CD4-positive, alpha-beta T cell (primary cell): ENCODE results near the gene RPL7A. TPM values are rescaled to one million over a fixed set of nuclear protein-coding genes. Genes with fewer than 3 reads are reported as not detected.

ENCODE experiments used
- ATAC-seq: fragments of 200-7000 bp; cut with Tn5 transposase; one replicate; pipeline ENCODE4 v1.10.0; 2022; ENCODE audit warnings: mild to moderate bottlenecking; ENCODE audit not compliant: poor library complexity
- CTCF ChIA-PET: fragments of 350-600 bp; sonication (Branson Sonifier 250); formaldehyde crosslinking; loops from one replicate; lab custom pipeline; 2021; ENCODE audit warnings: antibody characterized with exemption, inconsistent platforms; lab: Charles Lee
- POLR2A ChIA-PET: fragments of 350-600 bp; sonication (Branson Sonifier 250); formaldehyde crosslinking; loops from one replicate; lab custom pipeline; 2021; ENCODE audit warnings: antibody characterized with exemption, inconsistent platforms; lab: Charles Lee
- DNase-seq, 14 experiments: peaks; one replicate each; pipeline ENCODE4 v3.0.0-alpha.2; 2013 to 2020; ENCODE audit warnings: mixed read lengths in 2 of 14
- H3K27ac ChIP-seq, 2 donors: one replicate each; pipeline versions ENCODE4 v1.5.1 to v1.7.0; 2013; ENCODE audit warnings: low read length in 2 of 2, low read depth in 1 of 2, mild to moderate bottlenecking in 1 of 2
- H3K27me3 ChIP-seq, 2 experiments: 1 replicate in 1 of 2; 2 replicates in 1 of 2; pipeline versions ENCODE4 v1.6.1 to v1.7.0; 2013; ENCODE audit warnings: low read length in 2 of 2, control low read depth in 1 of 2, mild to moderate bottlenecking in 1 of 2, moderate library complexity in 1 of 2; ENCODE audit not compliant: insufficient read depth in 2 of 2, control insufficient read depth in 1 of 2
- H3K36me3 ChIP-seq: one replicate; pipeline ENCODE4 v1.6.1; 2013; ENCODE audit warnings: low read length, control low read depth; ENCODE audit not compliant: insufficient read depth
- H3K4me1 ChIP-seq: one replicate; pipeline ENCODE4 v1.6.1; 2013; ENCODE audit warnings: low read length, control low read depth; ENCODE audit not compliant: insufficient read depth
- H3K4me3 ChIP-seq: one replicate; pipeline ENCODE4 v1.5.1; 2013; ENCODE audit warnings: mild to moderate bottlenecking, low read length, moderate library complexity
- H3K9me3 ChIP-seq, 2 experiments: 1 replicate in 1 of 2; 2 replicates in 1 of 2; pipeline versions ENCODE4 v1.6.1 to v1.7.0; 2013; ENCODE audit warnings: low read length in 2 of 2, mild to moderate bottlenecking in 2 of 2, control low read depth in 1 of 2, moderate library complexity in 1 of 2; ENCODE audit not compliant: control insufficient read depth in 1 of 2, insufficient read depth in 1 of 2
- H3K27ac Mint-ChIP-seq: one replicate; pipeline ENCODE4 v1.8.0; 2020; ENCODE audit warnings: mixed read lengths
- H3K27me3 Mint-ChIP-seq: one replicate; pipeline ENCODE4 v1.8.0; 2021; ENCODE audit warnings: mixed read lengths
- H3K36me3 Mint-ChIP-seq: one replicate; pipeline ENCODE4 v1.8.0; 2021; ENCODE audit warnings: low read depth, mixed read lengths
- H3K4me1 Mint-ChIP-seq: one replicate; pipeline ENCODE4 v1.8.0; 2021; ENCODE audit warnings: low read depth, mixed read lengths
- H3K4me3 Mint-ChIP-seq: one replicate; pipeline ENCODE4 v1.8.0; 2020; ENCODE audit warnings: mild to moderate bottlenecking, mixed read lengths
- H3K9me3 Mint-ChIP-seq: one replicate; pipeline ENCODE4 v1.8.0; 2020; ENCODE audit warnings: mixed read lengths
- CTCF ChIP-seq: fragments of 200-600 bp; IDR thresholded peaks from one replicate; pipeline ENCODE4 v1.8.0; 2022; ENCODE audit warnings: antibody characterized with exemption, mild to moderate bottlenecking
- intact Hi-C, 2 experiments: fragments of 100-400 bp; cut with DNase I in 1 of 2; cut with micrococcal nuclease in 1 of 2; formaldehyde crosslinking; loops; one replicate each; pipeline versions ENCODE4 v1.15.1 to v1.9.0; 2023 to 2025; cut with DNase I, micrococcal nuclease
- total RNA-seq, 174 experiments: library from RNA in 2 of 174; stranded (reverse) in 2 of 174; gene quantifications; one replicate each; pipeline ENCODE4 v1.2.3 and lab custom pipeline; 2021 to 2026

RPL7A gene
- total RNA-seq, 2 experiments from 2014 or later: 2,613 to 2,686 TPM

GRCh38 chr9:133370685-133371084, 22.7 kb downstream of the RPL7A start:
- Mint-ChIP-seq H3K9me3 (no peaks in the 10 kb centered on the region), H3K4me3 (peak overlapping the region; percentile 72), H3K27me3 (no peaks in the 10 kb centered on the region), H3K36me3 (peaks cover 59% of the 10 kb centered on the region), H3K4me1 (peaks cover 70% of the 10 kb centered on the region), H3K27ac (peak overlapping the region; percentile 94)
- Histone ChIP-seq H3K4me1 (peaks cover 89% of the 10 kb centered on the region), H3K36me3 (peaks cover 49% of the 10 kb centered on the region), H3K27ac (peak overlapping the region; percentile 79 to 88), H3K9me3 (no peaks in the 10 kb centered on the region), H3K4me3 (peak overlapping the region; percentile 40), H3K27me3 (no peaks in the 10 kb centered on the region)
- TF ChIP-seq CTCF: no peak
- ChIA-PET CTCF (interaction anchor here (1.0 to 1.8 kb wide), 8 partner anchors 11 to 340 kb away, joined by 3 to 19 read pairs (median 7); partner anchors contain the start of genes GTF3C5, MED22, RPL7A and SURF1), POLR2A (interaction anchor here (0.6 to 8.7 kb wide), 12 partner anchors 8 to 237 kb away, joined by 3 to 109 read pairs (median 4); partner anchors contain the start of genes MED22, RPL7A, SLC2A6 and SURF1)
- ATAC-seq (peak; percentile 48), DNase-seq (peak in 10 of 14 experiments; percentile 24 to 88 (median 50))
- intact Hi-C loops: loop anchor here (1.0 to 2.0 kb wide), 4 partner anchors 14 to 184 kb away; partner anchors contain the start of genes SURF1 (in 2 of the 2), SURF2 (in 2 of the 2), MED22 (in 1 of the 2) and RPL7A (in 1 of the 2)

GRCh38 chr9:133371261-133371711, 23.3 kb downstream of the RPL7A start:
- TF ChIP-seq CTCF: peak; percentile 36
- no peaks in the 10 kb centered on the region for H3K27me3 ChIP-seq
- H3K27ac ChIP-seq: peak overlapping the region; percentile 79 to 88
- Mint-ChIP-seq H3K27me3 (no peaks in the 10 kb centered on the region), H3K4me3 (peak overlapping the region; percentile 72), H3K27ac (peak overlapping the region; percentile 94), H3K4me1 (peaks cover 64% of the 10 kb centered on the region), H3K36me3 (peaks cover 53% of the 10 kb centered on the region), H3K9me3 (no peaks in the 10 kb centered on the region)
- no peaks in the 10 kb centered on the region for H3K9me3 ChIP-seq
- intact Hi-C loops: loop anchor here (1.0 to 2.0 kb wide), 4 partner anchors 14 to 184 kb away; partner anchors contain the start of genes SURF1 (in 2 of the 2), SURF2 (in 2 of the 2), MED22 (in 1 of the 2) and RPL7A (in 1 of the 2)
- peak; percentile 50 to 87 (median 62) for DNase-seq
- ChIA-PET POLR2A (interaction anchor here (0.6 to 8.7 kb wide), 14 partner anchors 9 to 237 kb away, joined by 3 to 109 read pairs (median 4); partner anchors contain the start of genes MED22, RPL7A, SLC2A6 and SURF1), CTCF (interaction anchor here (1.0 to 1.8 kb wide), 8 partner anchors 12 to 341 kb away, joined by 3 to 19 read pairs (median 7); partner anchors contain the start of genes GTF3C5, MED22, RPL7A and SURF1)
- H3K4me1 ChIP-seq: peaks cover 91% of the 10 kb centered on the region
- H3K4me3 ChIP-seq: peak overlapping the region; percentile 40
- peak; percentile 61 for ATAC-seq
- peaks cover 43% of the 10 kb centered on the region for H3K36me3 ChIP-seq

- Histone ChIP-seq H3K9me3 (no peaks in the 10 kb centered on the region), H3K4me1 (peaks cover 92% of the 10 kb centered on the region), H3K36me3 (peaks cover 34% of the 10 kb centered on the region), H3K4me3 (peak overlapping the region; percentile 40), H3K27ac (peak overlapping the region; percentile 79 to 88), H3K27me3 (no peaks in the 10 kb centered on the region)
- Mint-ChIP-seq H3K4me3 (peak overlapping the region; percentile 72), H3K9me3 (no peaks in the 10 kb centered on the region), H3K36me3 (peaks cover 46% of the 10 kb centered on the region), H3K4me1 (peaks cover 70% of the 10 kb centered on the region), H3K27ac (peak overlapping the region; percentile 94), H3K27me3 (no peaks in the 10 kb centered on the region)
- ChIA-PET CTCF (interaction anchor here (1.3 to 1.8 kb wide), 3 partner anchors 21 to 186 kb away, joined by 6 to 11 read pairs (median 9); partner anchors contain the start of genes MED22 and RPL7A), POLR2A (interaction anchor here (0.6 to 8.7 kb wide), 6 partner anchors 9 to 32 kb away, joined by 3 to 109 read pairs (median 8); partner anchors contain the start of genes MED22, RPL7A, SURF1 and SURF2)
- intact Hi-C loops: no loop called here
- no peak for TF ChIP-seq CTCF
- ATAC-seq (no peak), DNase-seq (no peak)
These were observed 24.1 kb downstream of the RPL7A start for GRCh38 chr9:133372144-133372543.
